A549 (cell line): Measurements from ENCODE around the gene SH3BP2. TPM values are rescaled to one million over a fixed set of nuclear protein-coding genes. Genes with fewer than 3 reads are reported as not detected.

Source experiments
- ATAC-seq, 2 experiments: fragments of 200-7000 bp in 1 of 2; fragments of >200 bp in 1 of 2; cut with Nextera tagmentation in 1 of 2; cut with Tn5 transposase in 1 of 2; 3 replicates each; pipeline versions ENCODE4 v1.8.0 to v1.9.1; 2018 to 2020; ENCODE audit warnings: mild to moderate bottlenecking in 1 of 2, moderate library complexity in 1 of 2
- CTCF ChIA-PET: fragments of 300-600 bp; sonication (Branson Sonifier 250); formaldehyde crosslinking; extraction: SDS; loops from one replicate; lab custom pipeline; 2021; ENCODE audit warnings: antibody characterized with exemption, inconsistent platforms; lab: Yijun Ruan, JAX
- POLR2A ChIA-PET: fragments of 350-600 bp; formaldehyde crosslinking; extraction: SDS; loops from one replicate; lab custom pipeline; 2021; ENCODE audit warnings: antibody characterized with exemption, inconsistent platforms; lab: Yijun Ruan, JAX
- DNase-seq, 2 experiments: peaks; one replicate each; pipeline versions ENCODE4 v3.0.0 to v3.0.0-alpha.2; 2011 to 2016; ENCODE audit warnings: low read depth in 1 of 2, low spot score in 1 of 2
- FAIRE-seq: peaks from 2 replicates; lab custom pipeline; 2011; peaks lifted over from hg19 to GRCh38; lab: Jason Lieb, UNC
- H3K27ac ChIP-seq, 2 experiments: fragments of >200 bp; sonication (Bioruptor Twin); formaldehyde crosslinking; 3 replicates each; pipeline ENCODE4 v1.5.1; 2016 to 2017
- H3K4me1 ChIP-seq: fragments of >200 bp; sonication (Bioruptor Twin); formaldehyde crosslinking; 3 replicates; pipeline ENCODE4 v1.6.1; 2016
- H3K4me2 ChIP-seq: fragments of >200 bp; sonication (Bioruptor Twin); formaldehyde crosslinking; 3 replicates; pipeline ENCODE4 v1.6.1; 2016
- H3K4me3 ChIP-seq: fragments of >200 bp; sonication (Bioruptor Twin); formaldehyde crosslinking; 3 replicates; pipeline ENCODE4 v1.5.1; 2016
- H3K9me3 ChIP-seq: fragments of >200 bp; sonication (Bioruptor Twin); formaldehyde crosslinking; 3 replicates; pipeline ENCODE4 v1.6.1; 2016
- ATOH8 ChIP-seq: fragments of 250-450 bp; sonication (Bioruptor Pico); IDR thresholded peaks from 2 replicates; pipeline ENCODE4 v1.5.0; 2020; ENCODE audit warnings: low read depth, mild to moderate bottlenecking, moderate library complexity
- BCL3 ChIP-seq: fragments of >200 bp; sonication (Bioruptor Twin); formaldehyde crosslinking; IDR thresholded peaks from 3 replicates; pipeline ENCODE4 v1.6.1; 2016
- BHLHE40 ChIP-seq: IDR thresholded peaks from 2 replicates; pipeline ENCODE4 v1.6.1; 2012; ENCODE audit warnings: low read depth, low read length, inconsistent platforms
- CBX2 ChIP-seq: fragments of 200-600 bp; sonication (generic); IDR thresholded peaks from 2 replicates; pipeline ENCODE4 v1.6.1; 2016; ENCODE audit warnings: low read depth, mild to moderate bottlenecking, borderline replicate concordance
- CHD4 ChIP-seq: fragments of 200-600 bp; sonication (generic); IDR thresholded peaks from 2 replicates; pipeline ENCODE4 v1.6.1; 2016; ENCODE audit warnings: antibody characterized with exemption, mild to moderate bottlenecking, borderline replicate concordance
- CTCF ChIP-seq: fragments of >200 bp; sonication (Bioruptor Twin); formaldehyde crosslinking; IDR thresholded peaks from 3 replicates; pipeline ENCODE4 v1.5.1; 2016
- FOSB ChIP-seq: fragments of 250-450 bp; sonication (Bioruptor Pico); IDR thresholded peaks from 2 replicates; pipeline ENCODE4 v1.5.0; 2020; ENCODE audit warnings: mild to moderate bottlenecking, moderate library complexity
- GATA3 ChIP-seq: IDR thresholded peaks from 2 replicates; pipeline ENCODE4 v1.6.1; 2012; ENCODE audit warnings: borderline replicate concordance
- HEYL ChIP-seq: fragments of 250-450 bp; sonication (Bioruptor Pico); IDR thresholded peaks from 2 replicates; pipeline ENCODE4 v1.8.0; 2021; ENCODE audit warnings: mild to moderate bottlenecking, moderate library complexity
- HOXA7 ChIP-seq: fragments of 250-450 bp; sonication (Bioruptor Pico); IDR thresholded peaks from 2 replicates; pipeline ENCODE4 v1.5.0; 2020; ENCODE audit warnings: mild to moderate bottlenecking, moderate library complexity
- MAFK ChIP-seq: fragments of 450-650 bp; IDR thresholded peaks from 2 replicates; pipeline ENCODE4 v1.6.1; 2014; ENCODE audit not compliant: partially characterized antibody
- MYC ChIP-seq: IDR thresholded peaks from 2 replicates; pipeline ENCODE4 v1.6.1; 2012; ENCODE audit warnings: mild to moderate bottlenecking, inconsistent platforms, low read length, improper control_type of control experiment, borderline replicate concordance
- NPAS2 ChIP-seq: fragments of 250-450 bp; sonication (Bioruptor Pico); IDR thresholded peaks from 2 replicates; pipeline ENCODE4 v1.8.0; 2022; ENCODE audit warnings: mild to moderate bottlenecking, moderate library complexity, borderline replicate concordance
- PBX3 ChIP-seq: IDR thresholded peaks from 2 replicates; pipeline ENCODE4 v1.6.1; 2012
- POLR2A ChIP-seq: IDR thresholded peaks from 2 replicates; pipeline ENCODE4 v1.6.1; 2012; ENCODE audit warnings: mild to moderate bottlenecking, low read length
- POLR2AphosphoS2 ChIP-seq: conservative IDR thresholded peaks from 2 replicates; pipeline ENCODE4 v1.6.1; 2012; ENCODE audit warnings: low read length, improper control_type of control experiment, inconsistent platforms
- RARB ChIP-seq: fragments of 250-450 bp; sonication (Bioruptor Pico); IDR thresholded peaks from 2 replicates; pipeline ENCODE4 v1.8.0; 2021; ENCODE audit warnings: mild to moderate bottlenecking, moderate library complexity
- REST ChIP-seq: fragments of 200-600 bp; sonication (generic); IDR thresholded peaks from 2 replicates; pipeline ENCODE4 v1.6.1; 2016; ENCODE audit warnings: antibody characterized with exemption, mild to moderate bottlenecking, moderate library complexity
- SREBF2 ChIP-seq: fragments of 450-650 bp; IDR thresholded peaks from 2 replicates; pipeline ENCODE4 v1.6.1; 2014; ENCODE audit warnings: mild to moderate bottlenecking, moderate library complexity
- USF2 ChIP-seq: fragments of 450-650 bp; IDR thresholded peaks from 2 replicates; pipeline ENCODE4 v1.6.1; 2014; ENCODE audit warnings: antibody characterized with exemption
- ZC3H11A ChIP-seq: fragments of 450-650 bp; IDR thresholded peaks from 2 replicates; pipeline ENCODE4 v1.6.1; 2014; ENCODE audit warnings: antibody characterized with exemption, mild to moderate bottlenecking
- ZFP36 ChIP-seq: fragments of 450-650 bp; IDR thresholded peaks from 2 replicates; pipeline ENCODE4 v1.6.1; 2014; ENCODE audit warnings: borderline replicate concordance; ENCODE audit not compliant: partially characterized antibody
- WGBS: methylation state at CpG from one replicate; pipeline ENCODE4 v1.1.6; 2017; ENCODE audit errors: missing lambda C conversion rate; 5-methylcytosine and 5-hydroxymethylcytosine counted together
- polyA plus RNA-seq, 4 experiments: library from polyadenylated mRNA; depleted of rRNA in 3 of 4; stranded (reverse); fragments of >200 nt; fragmentation: RNase III in 1 of 4; extraction: RNeasy Plus Mini Kit Qiagen cat#74134 plus additional on column Dnase treatment in 1 of 4; gene quantifications; 2 replicates in 3 of 4; 3 replicates in 1 of 4; pipeline ENCODE4 v1.2.3, GENCODE V29; 2011 to 2017
- TF ChIP-seq, protein P1 (sequence below): IDR thresholded peaks from 2 replicates; pipeline ENCODE4 v1.6.1; 2012

SH3BP2 gene
- polyA plus RNA-seq, 2 of the 4 experiments (the other 2 are of a cell fraction) = 4.4 to 6.0 TPM

DNA sequence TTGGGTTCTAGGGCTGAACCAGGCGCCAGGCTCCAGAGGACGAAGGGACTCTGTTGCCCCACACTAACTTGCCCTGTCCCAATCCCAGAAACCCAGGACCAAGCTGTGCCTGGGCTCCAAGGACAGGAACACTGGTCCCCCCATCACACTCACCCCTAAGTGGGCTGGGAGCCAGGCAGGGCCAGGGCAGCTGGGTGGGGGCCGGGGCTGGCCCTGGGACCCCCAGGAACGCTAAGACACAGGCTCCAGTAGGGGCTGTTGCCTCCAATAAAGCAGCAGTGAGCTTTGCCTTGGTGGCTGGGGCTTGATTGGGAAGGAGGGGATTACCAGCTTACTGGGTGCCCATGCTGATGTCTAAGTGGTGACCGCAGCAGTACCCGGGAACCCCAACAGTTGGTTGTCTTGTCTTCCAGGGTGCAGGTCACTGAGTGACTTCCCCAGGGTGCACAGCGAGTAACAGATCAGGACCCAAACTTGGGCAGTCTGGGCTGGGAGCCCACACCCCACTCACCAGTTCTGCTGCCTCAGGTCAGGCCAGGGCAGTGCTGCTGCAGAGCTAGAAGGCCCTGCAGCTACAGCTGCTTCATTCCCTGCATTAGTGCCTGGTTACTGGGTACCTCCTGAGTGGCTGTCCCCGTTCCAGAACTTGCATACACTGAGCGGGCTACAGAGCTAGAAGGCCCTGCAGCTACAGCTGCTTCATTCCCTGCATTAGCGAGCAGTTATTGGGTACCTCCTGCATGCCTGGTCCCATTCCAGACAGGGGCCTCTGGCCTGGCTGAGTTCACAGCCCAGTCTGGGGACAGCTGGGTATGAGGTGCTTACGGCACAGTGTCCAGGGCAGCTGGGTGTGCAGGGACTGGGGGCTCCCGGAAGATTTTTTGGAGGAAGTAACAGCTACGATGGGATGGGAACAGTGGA, 41.4 kb downstream of the SH3BP2 start:
- Histone ChIP-seq H3K4me2 (no peak overlapping the region), H3K9me3 (no peaks in the 10 kb centered on the region), H3K4me3 (no peak overlapping the region), H3K4me1 (no peaks in the 10 kb centered on the region), H3K27ac (no peak overlapping the region)
- FAIRE-seq (no peak), ATAC-seq (no peak), DNase-seq (no peak)
- ChIA-PET POLR2A (no interaction called here), CTCF (interaction anchor here (0.6 kb wide), 1 partner anchor 412 kb away, joined by 3 read pairs; no protein-coding TSS in a partner anchor)
- no peak for TF ChIP-seq SREBF2
- TF ChIP-seq ZC3H11A = no peak
- no peak for TF ChIP-seq BHLHE40
- no peak for TF ChIP-seq NPAS2 (CRISPR knock-in tag)
- TF ChIP-seq ATOH8 (CRISPR knock-in tag) = no peak
- TF ChIP-seq CBX2 = no peak
- no peak for TF ChIP-seq HEYL (CRISPR knock-in tag)
- no peak for TF ChIP-seq FOSB (CRISPR knock-in tag)
- TF ChIP-seq GATA3 = no peak
- no peak for TF ChIP-seq CTCF
- no peak for TF ChIP-seq POLR2AphosphoS2
- TF ChIP-seq MAFK = no peak
- 75% methylated on average over 5 of the region's 13 CpGs for WGBS

DNA sequence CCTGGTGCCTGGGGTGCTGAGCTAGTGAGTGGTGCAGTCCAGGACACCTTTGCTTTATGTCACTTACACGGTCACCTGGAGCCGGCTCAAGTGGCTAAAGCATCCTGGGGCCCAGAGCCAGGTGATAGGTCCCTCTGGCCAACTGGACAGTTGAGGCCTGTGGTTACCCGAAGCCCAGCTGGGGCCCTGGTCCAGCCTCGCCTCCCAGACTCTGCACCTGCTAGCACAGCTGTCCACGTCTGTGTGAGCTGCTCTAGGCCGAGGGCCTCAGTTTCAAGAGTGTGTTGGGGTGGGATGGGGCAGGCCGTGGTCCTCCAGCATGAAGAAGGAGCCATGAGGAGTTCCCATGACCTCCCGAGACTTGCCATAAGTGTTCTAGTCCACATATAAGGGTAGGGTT, 43.1 kb downstream of the SH3BP2 start:
- POLR2A ChIA-PET = no interaction called here
- no peak for FAIRE-seq
- TF ChIP-seq HOXA7 (no peak), USF2 (no peak), MYC (no peak), ZFP36 (no peak), PBX3 (no peak), BHLHE40 (no peak), CTCF (no peak), POLR2A (no peak), FOSB (CRISPR knock-in tag) (no peak), REST (no peak), ZC3H11A (no peak), RARB (CRISPR knock-in tag) (no peak), BCL3 (no peak), CHD4 (no peak)
- TF ChIP-seq, protein P1, sequence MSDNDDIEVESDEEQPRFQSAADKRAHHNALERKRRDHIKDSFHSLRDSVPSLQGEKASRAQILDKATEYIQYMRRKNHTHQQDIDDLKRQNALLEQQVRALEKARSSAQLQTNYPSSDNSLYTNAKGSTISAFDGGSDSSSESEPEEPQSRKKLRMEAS = no peak

More for the DNA sequence above, 43.1 kb downstream of the SH3BP2 start:
- CTCF ChIA-PET = no interaction called here
- no peak for ATAC-seq
- H3K4me1 ChIP-seq = no peaks in the 10 kb centered on the region
- no peak overlapping the region for H3K4me3 ChIP-seq
- no peak for DNase-seq
- no peaks in the 10 kb centered on the region for H3K9me3 ChIP-seq
- no peak overlapping the region for H3K27ac ChIP-seq
- H3K4me2 ChIP-seq = no peak overlapping the region
- 91% methylated on average over 7 of the region's 8 CpGs for WGBS
